HFF-Myc (cell line): ENCODE data around the gene SF3B2.

Experiments
- DNase-seq: peaks from one replicate; pipeline ENCODE4 v3.0.0-alpha.2; 2011; ENCODE audit warnings: low read depth; ENCODE audit errors: extremely low read depth
- H3K4me3 ChIP-seq: replicated peaks from 2 replicates; pipeline ENCODE4 v1.5.1; 2011; ENCODE audit warnings: low read depth, mild to moderate bottlenecking, control low read depth, low read length
- TF ChIP-seq, protein P1 (sequence below): IDR thresholded peaks from 2 replicates; pipeline ENCODE4 v1.5.1; 2012; ENCODE audit warnings: mild to moderate bottlenecking, low read depth, low read length, control low read depth; ENCODE audit errors: missing control alignments

The SF3B2 gene

GRCh38 chr11:66051766-66052663 lies at the start of gene SF3B2:
SF3B2 (plus strand) TSS chr11:66052364; CDS start chr11:66052385, 21 bp downstream.
- DNase-seq: peak; percentile 89
- peak within 1 kb of the TSS; percentile 97 for H3K4me3 ChIP-seq
- TF ChIP-seq, protein P1, sequence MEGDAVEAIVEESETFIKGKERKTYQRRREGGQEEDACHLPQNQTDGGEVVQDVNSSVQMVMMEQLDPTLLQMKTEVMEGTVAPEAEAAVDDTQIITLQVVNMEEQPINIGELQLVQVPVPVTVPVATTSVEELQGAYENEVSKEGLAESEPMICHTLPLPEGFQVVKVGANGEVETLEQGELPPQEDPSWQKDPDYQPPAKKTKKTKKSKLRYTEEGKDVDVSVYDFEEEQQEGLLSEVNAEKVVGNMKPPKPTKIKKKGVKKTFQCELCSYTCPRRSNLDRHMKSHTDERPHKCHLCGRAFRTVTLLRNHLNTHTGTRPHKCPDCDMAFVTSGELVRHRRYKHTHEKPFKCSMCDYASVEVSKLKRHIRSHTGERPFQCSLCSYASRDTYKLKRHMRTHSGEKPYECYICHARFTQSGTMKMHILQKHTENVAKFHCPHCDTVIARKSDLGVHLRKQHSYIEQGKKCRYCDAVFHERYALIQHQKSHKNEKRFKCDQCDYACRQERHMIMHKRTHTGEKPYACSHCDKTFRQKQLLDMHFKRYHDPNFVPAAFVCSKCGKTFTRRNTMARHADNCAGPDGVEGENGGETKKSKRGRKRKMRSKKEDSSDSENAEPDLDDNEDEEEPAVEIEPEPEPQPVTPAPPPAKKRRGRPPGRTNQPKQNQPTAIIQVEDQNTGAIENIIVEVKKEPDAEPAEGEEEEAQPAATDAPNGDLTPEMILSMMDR: no peak

- no peak for DNase-seq
- H3K4me3 ChIP-seq: peak overlapping the region; percentile 98
- TF ChIP-seq, protein P1: no peak
Measured at GRCh38 chr11:66002648-66003225, 49.4 kb upstream of the SF3B2 start.

DNA sequence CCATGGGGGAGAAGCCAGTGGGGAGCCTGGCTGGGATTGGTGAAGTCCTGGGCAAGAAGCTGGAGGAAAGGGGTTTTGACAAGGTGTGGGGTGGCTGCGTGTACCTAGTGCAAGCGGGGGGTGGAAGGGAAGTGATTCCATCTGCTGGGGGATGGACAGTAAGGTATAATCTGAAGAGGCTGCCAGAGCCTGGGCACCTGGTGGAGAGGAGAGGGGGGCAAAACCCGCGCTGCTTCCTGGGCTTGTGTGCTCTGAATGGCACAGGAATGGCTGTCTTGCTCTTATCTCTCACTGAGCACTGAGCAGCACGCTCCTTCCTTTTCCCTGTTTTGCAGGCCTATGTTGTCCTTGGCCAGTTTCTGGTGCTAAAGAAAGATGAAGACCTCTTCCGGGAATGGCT lies 48.9 kb upstream of the SF3B2 start:
- DNase-seq: no peak
- TF ChIP-seq, protein P1: no peak
- H3K4me3 ChIP-seq: peak overlapping the region; percentile 98

- TF ChIP-seq, protein P1: no peak
- H3K4me3 ChIP-seq: no peak overlapping the region
- DNase-seq: no peak
Measured at GRCh38 chr11:66004186-66004585, 48.0 kb upstream of the SF3B2 start.

DNA sequence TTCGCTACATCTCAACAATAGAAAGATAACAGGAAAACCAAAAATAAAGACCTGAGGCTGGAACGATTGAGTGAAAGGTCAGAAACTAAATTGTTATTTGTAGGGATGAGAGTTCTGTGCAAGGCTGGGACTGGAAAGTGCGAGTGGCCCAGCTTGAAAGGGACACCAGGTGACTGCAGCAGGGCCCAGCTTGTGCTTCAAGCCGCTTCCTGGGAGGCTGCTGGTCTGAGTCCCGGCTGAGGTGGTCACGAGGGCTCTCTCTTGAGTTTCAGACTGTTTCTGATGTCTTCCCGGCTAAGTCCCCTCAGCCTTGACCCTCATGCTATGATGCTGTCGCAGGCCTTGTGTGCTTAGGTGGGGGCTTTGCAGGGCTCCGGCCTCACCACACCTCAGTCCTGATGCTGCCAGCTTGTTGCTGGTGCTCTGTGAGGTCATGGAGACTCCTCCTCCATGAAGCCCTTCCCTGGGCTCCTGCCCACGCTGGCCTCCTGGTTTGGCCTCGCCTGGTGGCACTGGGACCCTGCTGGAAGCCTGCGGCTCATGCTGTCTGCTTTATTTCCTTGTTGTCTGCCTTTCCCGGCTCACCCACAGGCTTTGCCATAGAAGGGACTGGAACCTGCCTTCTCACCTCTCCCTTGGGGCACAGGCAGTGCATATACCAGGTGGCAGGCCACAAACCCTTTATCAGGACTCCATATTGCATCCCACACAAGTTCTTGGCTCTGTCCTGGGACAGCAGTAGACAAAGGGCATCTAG lies 45.9 kb upstream of the SF3B2 start:
- TF ChIP-seq, protein P1: no peak
- no peak overlapping the region for H3K4me3 ChIP-seq
- DNase-seq: no peak

GRCh38 chr11:66006891-66007176 lies 45.3 kb upstream of the SF3B2 start:
- no peak for DNase-seq
- H3K4me3 ChIP-seq: no peak overlapping the region
- TF ChIP-seq, protein P1: no peak
